Activated T-helper 1 cell treated with Interleukin-2 at 50 U/mL for 16 hours (primary cell): ENCODE results near the gene STXBP6.

ENCODE experiments used
- DNase-seq: peaks from one replicate; pipeline ENCODE4 v3.0.0-alpha.2; 2020; ENCODE audit warnings: low read depth

The STXBP6 gene

DNA sequence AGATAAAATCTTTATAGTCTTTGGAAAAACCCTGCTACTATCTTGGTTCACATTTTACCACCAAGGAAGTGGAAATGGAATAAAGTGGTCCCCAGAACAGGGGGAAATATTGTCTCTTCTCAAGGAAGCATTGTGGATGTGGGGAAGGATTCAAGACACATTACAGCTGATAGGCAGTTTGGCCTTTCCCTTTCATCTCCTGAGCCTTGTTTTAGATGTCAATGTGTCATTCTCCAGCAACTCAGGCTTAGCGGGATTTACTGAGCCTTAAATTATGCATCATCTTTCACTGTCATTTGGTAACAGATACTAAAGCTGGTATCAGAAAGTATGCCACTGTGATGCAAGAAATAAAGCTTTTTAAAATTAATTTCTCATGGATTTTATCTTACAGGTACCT, 136.2 kb downstream of the STXBP6 start:
- DNase-seq = no peak

DNA sequence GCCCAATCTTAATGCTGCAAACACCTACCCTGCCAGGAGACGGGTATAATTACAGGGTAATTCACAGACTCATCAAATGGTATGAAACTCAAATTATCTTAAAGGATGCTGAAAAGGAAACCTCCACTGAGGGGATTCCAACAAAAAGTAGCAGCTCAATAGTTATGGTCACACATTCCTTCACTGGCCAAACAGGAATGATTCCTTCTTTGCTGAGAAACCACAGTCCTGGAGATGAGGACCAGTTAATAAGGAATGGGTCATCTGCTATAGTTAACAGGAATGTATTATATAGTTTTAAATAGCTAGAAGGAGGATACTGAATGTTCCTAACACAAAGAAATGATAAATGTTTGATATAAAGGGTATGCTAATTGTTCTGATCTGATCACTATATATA, 136.9 kb downstream of the STXBP6 start:
- DNase-seq = no peak

DNA sequence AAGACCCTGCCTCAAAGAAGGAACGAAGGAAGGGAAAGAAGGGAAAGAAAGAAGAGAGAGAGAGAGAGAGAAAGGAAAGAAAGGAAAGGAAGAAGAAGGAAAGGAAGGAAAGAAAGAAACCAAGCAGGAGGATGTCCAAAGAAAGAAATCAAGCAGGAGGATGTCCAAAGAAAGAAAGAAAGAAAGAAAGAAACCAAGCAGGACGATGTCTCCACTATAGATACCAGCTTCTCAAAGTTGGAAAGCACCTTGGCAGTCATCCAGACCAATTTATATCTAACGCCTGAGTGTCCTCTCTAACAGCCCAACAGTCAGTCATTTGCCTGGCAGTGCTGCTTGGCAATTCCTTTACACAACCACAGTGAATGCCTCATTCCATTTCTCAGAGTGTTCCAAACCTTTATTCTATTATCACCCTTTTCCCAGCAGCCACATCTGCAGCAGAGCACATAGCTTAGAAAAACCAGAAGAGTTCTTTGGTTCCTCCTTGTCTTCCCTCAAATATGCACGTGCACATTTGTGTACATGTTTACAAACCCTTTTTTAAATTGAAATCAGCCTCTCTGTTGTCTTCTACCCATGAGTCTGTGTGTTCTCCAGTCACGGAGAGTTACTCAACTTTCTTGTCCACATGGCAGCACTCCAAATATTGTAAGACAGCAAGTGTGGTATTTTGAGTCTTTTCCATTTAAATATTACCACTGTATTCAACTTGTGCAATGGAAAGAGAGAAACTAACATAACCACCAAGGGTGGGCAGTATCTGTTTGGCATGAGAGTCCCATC, 138.4 kb downstream of the STXBP6 start:
- DNase-seq = no peak

DNA sequence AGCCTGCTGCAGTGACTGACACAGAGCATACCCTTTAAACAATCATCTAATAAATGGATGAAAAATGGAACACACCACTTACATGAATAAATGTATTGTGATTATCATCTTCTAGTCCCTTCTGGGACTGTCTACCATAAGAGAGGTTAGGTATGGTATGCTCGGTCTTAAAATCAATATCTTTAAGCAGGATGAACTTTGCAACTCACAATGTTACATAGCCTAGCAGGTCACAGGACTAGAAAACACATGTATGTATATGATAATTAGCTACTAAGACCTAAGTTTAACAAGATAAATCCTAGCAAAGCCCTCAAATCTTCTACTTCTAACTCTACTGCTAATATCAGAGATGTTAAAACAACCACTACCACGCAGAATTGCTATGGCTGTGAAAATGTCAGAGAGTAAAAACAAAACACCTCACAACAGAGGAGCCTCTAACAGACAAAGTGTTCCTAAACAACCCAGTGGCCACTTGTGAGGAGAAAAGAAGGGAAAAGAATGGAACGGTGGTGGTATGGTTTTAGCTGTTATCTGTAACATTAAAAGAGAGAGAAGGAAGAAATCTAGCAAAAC, 139.4 kb downstream of the STXBP6 start:
- DNase-seq = no peak

DNA sequence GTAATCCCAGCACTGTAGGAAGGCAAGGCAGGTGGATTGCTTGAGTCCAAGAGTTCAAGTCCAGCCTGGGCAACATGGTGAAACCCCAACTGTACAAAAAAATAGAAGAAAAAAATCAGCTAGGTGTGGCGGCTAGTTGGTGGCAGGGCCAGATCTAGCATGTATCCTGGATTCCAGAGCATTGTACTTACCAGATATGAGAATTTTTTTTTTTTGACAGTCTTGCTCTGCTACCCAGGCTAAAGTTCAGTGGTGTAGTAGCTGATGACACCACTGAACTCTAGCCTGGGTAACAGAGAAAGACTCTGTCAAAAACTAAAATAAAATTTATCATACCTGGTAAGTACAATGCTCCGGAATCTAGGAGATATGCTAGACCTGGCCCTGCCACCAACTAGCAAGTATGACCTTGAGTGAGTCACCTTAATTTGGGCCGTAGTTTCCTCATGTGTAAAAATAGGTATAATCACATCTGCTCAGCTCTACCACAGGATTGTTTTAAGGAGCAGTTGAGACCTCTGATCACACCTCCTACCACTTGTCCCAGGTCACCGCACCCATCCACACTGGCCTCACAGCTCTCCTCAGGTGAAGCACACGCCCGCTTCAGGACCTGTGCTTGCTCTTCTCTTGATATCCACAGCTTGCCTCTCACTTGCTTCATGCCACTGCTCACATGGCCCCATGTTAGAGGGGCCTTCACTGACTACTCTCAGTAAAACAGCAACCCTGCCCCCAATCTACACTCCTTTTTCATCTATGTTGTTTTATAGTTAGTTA, 140.2 kb downstream of the STXBP6 start:
- no peak for DNase-seq

DNA sequence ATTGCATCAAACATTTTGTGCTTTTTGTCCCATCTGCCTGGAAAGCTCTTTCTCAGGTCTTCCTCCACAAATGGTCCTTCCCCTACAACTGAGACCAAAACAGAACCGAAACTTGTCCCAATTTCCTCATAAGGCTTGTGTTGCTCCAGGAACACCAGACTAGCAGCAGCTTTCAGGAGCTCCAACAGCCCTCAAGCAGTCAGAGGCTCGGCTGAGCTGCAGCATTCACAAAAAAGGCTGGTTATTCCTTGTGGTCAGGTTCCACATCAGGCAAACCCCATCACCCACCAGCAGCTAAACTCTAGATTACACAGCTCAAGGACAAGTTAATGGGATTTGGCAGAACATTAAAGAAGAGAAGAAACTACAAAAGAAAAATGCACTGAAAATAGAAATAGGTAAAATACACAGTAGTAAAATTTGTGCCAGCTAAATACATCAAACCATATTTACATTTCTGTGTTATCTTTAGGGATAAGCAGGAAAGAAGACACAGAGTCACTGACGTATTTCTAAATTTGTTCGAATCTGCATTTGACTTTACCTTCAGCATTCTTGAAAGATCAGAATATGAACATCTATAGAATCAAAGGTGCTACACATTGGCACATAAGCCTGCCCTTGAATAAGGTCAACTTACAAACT, 141.2 kb downstream of the STXBP6 start:
- DNase-seq = no peak

DNA sequence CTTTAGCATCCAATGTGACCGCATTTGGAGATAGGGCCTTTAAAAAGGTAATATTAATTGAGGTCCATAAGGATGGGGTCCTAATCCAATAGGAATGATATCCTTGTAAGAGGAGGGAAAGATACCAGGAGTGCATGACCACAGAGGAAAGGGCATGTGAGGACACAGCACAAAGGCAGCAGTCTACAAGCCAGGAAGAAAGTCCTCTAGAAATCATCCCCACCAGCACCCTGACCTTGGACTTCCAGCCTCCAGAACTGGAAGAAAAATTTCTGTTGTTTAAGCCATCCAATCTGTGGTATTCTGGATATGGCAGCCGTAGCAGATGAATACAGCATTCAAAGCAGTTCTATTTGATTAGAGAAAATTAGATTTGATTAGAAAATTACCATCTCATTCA, 145.4 kb downstream of the STXBP6 start:
- DNase-seq = no peak

DNA sequence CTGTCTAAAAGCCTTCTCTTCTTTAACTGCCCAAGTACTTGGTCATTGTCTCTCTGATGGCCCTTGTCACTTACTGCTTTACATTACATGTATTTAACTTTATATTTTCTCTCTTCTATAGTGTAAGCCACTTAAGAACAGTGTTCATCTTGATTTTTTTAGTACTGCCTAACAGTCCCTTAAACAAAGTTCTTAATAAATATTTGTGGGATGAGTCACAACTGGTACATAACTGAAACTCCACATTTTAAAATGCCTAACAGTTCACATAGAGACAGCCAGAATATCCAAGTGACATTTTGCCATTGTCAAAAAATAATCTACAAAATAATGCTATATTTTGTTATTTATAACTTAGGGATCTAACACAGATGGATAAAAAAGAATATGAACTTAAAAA, 146.6 kb downstream of the STXBP6 start:
- no peak for DNase-seq

DNA sequence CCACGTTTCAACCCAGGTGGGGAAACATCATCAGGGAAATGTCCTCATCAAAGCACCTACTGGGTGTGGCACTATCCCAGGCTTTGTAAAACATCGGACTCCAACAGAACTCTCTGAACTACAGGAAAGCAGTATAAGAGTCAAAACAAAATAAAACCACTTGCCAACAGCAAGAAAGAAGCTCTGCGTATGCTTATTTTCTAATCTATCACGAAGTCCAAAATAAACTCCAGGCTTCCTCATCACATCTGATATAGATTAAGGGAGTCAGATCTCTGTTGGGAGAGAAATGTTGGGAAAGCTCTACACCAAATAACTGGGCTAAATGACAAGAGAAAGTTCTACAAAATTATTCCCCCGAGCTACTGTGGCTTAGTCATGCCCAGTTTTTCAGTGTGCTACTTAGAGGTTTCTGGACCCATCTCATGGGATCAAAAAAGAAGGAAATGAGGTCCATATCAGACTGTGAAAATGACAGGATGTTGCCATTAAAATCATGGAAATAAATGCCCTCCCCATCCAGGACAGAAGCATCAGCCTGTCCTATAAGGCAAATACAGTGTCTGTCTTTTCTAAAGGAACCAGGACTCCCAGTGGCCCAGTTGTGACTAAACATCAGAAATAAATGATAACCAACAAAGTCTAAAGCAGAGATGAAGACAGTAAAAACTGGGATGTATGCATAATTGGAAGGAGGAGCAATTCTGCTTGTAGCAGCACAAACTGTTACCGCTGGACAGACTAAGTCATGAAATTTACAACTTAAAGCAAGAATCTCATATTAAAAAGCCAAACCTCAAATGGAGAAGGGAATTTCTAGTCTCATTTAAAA, 149.5 kb downstream of the STXBP6 start:
- no peak for DNase-seq

DNA sequence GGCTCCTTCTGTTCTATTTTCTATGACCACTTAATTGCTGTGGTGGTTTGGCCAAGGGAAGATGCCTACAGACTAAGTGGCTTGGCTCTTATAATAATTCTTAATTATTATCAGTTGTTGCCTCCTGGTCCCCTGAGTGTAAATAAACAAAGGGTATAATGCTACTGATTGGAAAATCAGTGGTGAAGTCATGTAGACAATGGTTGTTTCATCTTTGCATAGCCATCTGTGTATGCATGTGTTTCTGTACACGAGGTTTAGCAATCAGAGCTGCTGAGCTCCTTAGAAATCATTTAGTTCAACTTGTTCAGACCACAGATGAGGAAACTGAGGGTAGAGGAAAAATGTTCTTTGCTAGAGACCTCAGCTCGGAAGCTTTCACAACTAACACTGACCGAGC, 152.2 kb downstream of the STXBP6 start:
- DNase-seq = no peak

DNA sequence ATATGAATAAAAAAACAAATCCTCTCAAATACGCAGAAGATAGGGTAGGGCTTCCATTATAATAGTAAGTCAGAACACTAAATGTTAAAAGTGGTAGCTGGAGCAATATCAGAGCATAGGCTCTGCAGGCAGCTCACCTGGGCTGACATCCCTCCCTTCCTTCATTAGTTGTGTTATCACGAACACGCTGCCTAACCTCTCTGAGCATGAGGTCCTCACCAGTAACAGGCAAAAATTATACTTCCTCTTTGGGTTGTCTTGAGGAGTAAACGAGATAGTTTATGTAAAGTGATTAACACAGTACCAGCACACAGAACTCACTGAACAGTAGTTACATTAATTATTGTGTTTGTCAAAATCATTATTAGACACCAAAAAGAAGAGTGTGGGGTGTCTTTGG, 154.3 kb downstream of the STXBP6 start:
- no peak for DNase-seq

DNA sequence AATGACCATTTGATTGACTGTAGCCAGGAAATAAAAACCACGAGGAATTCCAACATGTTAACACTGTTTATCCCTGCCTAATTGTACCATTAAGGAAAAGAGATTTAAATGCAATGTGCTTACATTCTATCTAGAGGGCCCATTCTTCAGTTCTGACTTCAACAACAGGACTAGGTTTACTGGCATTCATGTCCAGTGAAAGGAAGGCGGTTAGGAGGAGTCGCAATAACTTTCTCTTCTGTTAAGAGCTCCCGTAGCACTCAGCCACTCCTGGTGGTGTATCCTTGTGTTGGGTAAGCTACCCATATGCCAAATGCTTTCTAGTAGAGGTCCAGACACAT, 154.7 kb downstream of the STXBP6 start:
- DNase-seq = no peak

DNA sequence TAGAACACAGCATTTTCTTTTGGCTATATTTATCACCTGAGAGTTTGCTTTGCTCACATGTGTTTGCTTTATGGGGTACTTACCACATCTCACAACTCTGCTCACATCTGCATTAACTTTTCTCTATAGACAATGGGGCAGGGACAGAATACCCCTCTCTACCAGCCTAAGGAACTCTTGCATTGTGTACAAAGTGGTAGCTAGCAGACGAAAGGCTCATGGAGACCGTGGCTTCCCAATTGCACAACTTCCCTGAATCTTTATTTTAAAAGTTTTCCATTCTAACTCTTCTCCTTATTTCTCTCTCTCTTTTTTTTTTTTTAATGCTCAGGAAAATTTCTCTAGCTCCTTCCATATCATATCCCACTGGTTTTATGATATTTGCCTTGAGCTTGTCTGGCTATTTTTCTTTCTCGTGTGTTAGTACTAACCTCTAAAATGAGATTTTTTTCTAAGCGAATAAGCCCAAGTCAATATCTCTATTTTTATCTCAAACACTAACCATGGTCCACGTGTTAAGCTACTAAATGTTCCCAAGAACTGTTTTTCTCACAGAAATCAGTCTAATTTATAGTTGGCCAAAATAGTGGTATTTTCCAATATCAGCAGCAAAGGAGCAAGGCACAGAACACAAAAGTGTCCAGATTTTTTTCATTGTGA, 155.2 kb downstream of the STXBP6 start:
- DNase-seq = no peak

DNA sequence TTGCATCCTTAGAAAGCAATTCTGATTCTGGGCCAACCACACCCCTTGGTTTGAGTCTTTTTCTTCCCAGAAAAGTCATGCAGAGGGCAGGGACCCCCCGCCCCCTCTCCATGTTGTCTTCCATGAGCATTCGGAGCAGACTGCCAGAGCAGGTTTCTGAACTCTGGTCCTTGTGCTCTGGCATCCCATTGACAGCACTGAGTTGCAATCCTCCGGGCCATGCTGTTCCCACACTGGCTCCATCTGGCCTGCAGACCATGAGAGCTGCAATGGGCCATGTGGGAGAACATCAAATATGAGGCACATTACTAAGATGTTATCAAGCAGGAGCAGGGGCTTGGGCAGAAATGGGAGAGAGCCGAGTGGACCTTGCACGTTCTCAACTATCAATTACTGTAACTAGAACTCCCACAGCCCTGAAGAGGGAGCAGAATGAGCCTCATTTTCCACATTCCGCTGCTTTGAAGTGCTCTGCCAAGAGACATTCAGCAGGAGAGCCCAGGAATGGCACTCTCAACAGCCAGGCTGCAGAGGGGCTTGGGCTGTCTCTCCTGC, 157.4 kb downstream of the STXBP6 start:
- DNase-seq = no peak

DNA sequence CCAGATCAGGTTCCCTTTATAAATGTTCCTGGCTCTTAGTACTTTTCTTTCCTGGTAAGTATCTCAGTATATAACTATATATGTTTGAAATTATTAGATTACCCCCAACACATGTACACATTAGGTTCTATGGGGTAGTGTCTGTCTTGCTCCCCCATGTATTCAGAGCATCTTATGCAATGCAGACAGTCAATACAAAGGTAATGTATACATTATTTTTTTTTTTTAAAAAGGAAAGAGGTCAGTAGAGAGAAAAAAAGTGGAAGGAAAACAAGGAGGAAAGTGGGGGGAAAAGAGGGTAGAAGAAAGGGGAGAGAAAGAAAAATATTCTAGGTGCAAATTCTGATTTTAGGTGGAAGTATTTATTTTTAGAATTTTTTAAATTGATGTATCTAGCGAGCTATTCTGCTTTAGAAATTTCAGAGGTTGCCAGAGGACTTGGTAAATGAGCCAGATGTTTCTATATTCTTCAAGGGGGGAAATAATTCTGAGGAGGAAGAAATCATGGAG, 157.9 kb downstream of the STXBP6 start:
- DNase-seq = no peak

DNA sequence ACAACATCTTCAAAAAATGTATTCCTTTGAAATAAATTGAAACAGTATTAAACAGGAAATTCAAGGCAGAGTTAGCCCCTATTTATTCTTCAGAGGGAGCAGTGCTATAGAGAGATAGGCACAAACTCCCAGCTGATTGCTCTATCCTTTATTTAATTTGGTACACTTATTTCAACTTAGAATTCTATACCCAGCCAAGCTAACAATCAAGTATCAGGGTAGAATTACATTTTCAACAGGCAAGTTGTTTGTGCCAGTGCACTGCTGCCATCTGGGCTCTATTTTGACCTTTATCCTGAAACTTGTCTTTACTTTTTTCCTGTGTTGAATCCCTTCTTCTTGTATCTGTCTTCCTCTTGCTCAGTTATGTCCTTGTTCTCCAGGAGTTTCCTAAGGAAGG, 159.2 kb downstream of the STXBP6 start:
- no peak for DNase-seq

DNA sequence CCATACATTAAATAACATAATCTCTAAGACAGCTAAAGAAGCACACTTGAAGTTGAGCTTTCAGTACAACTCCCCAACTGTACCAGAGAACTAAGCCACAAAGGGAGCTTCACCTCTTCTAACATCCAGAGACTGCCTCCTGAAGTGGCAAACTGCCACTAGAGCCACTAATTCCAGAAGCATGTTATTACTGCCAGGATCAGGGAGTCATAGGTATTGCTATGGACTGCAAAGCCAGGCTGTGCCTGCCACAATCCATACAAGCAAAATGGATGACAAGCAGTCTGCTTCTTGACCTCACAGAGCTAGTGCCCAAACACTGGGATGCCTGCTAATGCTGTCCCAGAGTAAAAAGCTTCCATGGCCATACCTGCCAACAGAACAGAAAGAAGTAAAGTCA, 160.1 kb downstream of the STXBP6 start:
- DNase-seq = no peak

DNA sequence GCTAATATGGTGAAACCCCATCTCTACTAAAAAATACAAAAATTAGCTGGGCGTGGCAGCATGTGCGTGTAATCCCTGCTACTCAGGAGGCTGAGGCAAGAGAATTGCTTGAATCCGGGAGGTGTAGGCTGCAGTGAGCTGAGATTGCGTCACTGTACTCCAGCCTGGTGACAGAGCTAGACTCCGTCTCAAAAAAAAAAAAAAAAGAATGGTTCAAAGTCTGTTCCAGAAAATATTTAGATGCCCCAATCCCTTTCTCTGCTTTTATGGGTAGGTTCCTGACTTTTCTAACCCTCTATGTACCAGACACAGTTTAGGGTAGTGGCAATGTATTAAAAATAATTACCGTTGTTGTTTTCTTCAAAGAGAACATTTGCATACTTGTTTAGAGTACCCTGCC, 161.4 kb downstream of the STXBP6 start:
- DNase-seq = no peak

DNA sequence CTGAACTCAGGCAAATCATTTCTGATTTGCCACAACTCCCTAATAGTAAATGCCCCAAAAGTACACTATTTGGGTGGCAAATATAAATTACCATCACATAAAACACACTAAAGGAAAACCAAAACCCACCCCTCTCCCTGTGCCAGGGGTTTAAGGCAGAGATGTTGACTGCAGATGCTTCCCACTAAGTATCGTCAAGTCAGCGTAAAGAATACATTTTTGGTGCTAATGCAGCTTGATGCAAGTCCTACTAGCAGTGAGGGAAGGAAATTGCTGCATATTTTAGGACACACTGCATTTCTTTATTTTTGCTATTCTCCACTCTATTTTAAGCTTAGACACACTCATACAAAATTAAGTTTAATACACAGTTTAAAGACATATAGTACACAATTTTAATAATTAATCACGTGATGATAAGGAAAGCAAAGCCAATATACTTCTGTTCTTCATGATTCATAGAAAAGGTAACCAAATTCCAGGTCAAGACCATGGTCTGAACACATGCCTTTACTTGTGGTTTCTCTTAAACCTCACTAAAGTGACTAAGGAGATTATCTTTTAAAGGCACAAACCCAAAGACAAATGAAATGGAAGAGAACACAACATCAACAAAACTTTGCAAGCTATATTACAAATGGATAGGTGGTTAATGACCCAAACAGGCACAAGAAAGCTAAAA, 162.2 kb downstream of the STXBP6 start:
- DNase-seq = no peak

DNA sequence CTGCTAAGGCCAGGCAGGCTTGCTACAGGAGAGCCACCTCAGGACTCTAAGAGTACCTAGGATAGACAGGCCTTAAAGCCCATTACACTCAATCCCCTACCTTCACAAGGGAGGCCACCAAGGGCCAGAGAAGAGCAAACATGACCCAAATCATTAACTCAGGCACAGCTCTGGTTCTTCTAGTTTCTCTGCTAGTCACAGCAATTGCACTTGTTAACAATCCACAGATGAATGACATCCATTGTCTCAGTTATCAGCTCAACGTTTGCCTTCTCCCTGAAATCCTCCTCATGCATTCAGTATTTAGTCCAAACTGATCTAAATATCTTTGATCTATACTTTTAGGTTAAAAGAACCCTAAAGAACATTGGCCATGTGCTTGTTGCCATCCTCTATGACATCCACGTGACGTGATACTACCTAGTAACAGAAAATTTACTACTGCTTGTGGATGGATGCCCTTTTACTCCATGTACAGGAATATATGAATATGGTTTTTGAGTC, 164.5 kb downstream of the STXBP6 start:
- DNase-seq = no peak
